Left lung (tissue), 10 donors: Measurements from ENCODE around the gene C6orf141. TPM values are rescaled to one million over a fixed set of nuclear protein-coding genes. Genes with fewer than 3 reads are reported as not detected.

ENCODE experiments used
- ATAC-seq: fragments of 200-7000 bp; cut with Tn5 transposase; one replicate; pipeline ENCODE4 v1.9.1; 2020; ENCODE audit warnings: moderate library complexity
- DNase-seq, 4 donors: peaks; one replicate each; pipeline ENCODE4 v3.0.0-alpha.2; 2013 to 2020
- H3K27ac ChIP-seq, 2 donors: fragments of 200-600 bp; sonication (generic) in 1 of 2; one replicate each; pipeline versions ENCODE4 v1.5.0 to v1.8.0; 2020 to 2021
- H3K27me3 ChIP-seq, 2 donors: fragments of 200-600 bp; sonication (generic) in 1 of 2; one replicate each; pipeline versions ENCODE4 v1.5.0 to v1.8.0; 2020 to 2021
- H3K36me3 ChIP-seq, 2 donors: fragments of 200-600 bp; sonication (generic) in 1 of 2; one replicate each; pipeline versions ENCODE4 v1.5.0 to v1.8.0; 2020 to 2021
- H3K4me1 ChIP-seq, 2 donors: fragments of 200-600 bp; one replicate each; pipeline ENCODE4 v1.8.0; 2021
- H3K4me3 ChIP-seq, 2 donors: fragments of 200-600 bp; sonication (generic) in 1 of 2; one replicate each; pipeline versions ENCODE4 v1.5.0 to v1.8.0; 2020 to 2021; ENCODE audit warnings: mild to moderate bottlenecking in 1 of 2
- H3K9me3 ChIP-seq, 2 donors: fragments of 200-600 bp; sonication (generic) in 1 of 2; one replicate each; pipeline versions ENCODE4 v1.5.0 to v1.8.0; 2020 to 2021
- CTCF ChIP-seq, 2 donors: fragments of 200-600 bp; sonication (generic) in 1 of 2; IDR thresholded peaks; one replicate each; pipeline versions ENCODE4 v1.5.0 to v1.8.0; 2021; ENCODE audit warnings: antibody characterized with exemption in 2 of 2
- intact Hi-C, 2 donors: fragments of 100-400 bp; cut with DNase I; formaldehyde crosslinking; loops; one replicate each; pipeline versions ENCODE4 v1.11.2 to v1.14.2; 2022
- polyA plus RNA-seq, 6 donors: library from polyadenylated mRNA; unstranded; fragments of 120-200 nt; gene quantifications; one replicate each; pipeline ENCODE4 v1.2.1, GENCODE V29; 2013; ENCODE audit not compliant: insufficient read length in 6 of 6
- total RNA-seq, 2 donors: library from RNA; stranded (reverse); fragmentation: NEBNext Ultra II Directional; extraction: Animal tissue kit (Norgen Biotek cat#: 25700); gene quantifications; one replicate each; pipeline ENCODE4 v1.2.1, GENCODE V29; 2021
- donor health status: DM: no; HTN: yes; CAD: no.
- donor health status: DM: no; HTN: no; CAD: no.

C6orf141 gene
- total and polyA plus RNA-seq, 8 donors, result 3.0 to 10.0 (median 5.0) TPM

DNA sequence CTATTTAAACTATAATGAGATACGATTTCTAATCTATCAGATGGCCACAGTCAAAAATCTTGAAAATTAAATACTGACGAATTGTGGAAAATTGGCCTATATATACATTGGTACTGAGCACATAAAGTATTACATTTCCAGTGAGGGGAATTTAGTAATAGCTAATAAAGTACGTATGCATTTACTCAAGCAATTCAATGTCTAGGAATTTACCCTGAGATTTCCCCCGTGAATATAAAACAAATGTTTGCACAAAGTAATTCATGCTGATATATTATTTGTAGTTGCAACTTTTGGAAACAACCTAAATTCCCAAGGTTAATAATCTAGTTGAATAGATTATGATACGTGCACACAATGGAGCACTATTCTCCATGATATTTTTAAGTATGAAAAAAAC lies 14.7 kb upstream of the C6orf141 start:
- no peak overlapping the region for H3K4me3 ChIP-seq
- H3K27ac ChIP-seq, result no peak overlapping the region
- H3K4me1 ChIP-seq, result no peaks in the 10 kb centered on the region
- H3K9me3 ChIP-seq, result no peaks in the 10 kb centered on the region
- DNase-seq (no peak), ATAC-seq (no peak)
- intact Hi-C loops, result loop anchor here in 1 of 2 donors (10.0 kb wide), 1 partner anchor 309 kb away; no protein-coding TSS in a partner anchor
- H3K36me3 ChIP-seq, result no peaks in the 10 kb centered on the region
- TF ChIP-seq CTCF (IDR thresholded peaks at IDR 0.05), result no peak
- H3K27me3 ChIP-seq, result no peaks in the 10 kb centered on the region

DNA sequence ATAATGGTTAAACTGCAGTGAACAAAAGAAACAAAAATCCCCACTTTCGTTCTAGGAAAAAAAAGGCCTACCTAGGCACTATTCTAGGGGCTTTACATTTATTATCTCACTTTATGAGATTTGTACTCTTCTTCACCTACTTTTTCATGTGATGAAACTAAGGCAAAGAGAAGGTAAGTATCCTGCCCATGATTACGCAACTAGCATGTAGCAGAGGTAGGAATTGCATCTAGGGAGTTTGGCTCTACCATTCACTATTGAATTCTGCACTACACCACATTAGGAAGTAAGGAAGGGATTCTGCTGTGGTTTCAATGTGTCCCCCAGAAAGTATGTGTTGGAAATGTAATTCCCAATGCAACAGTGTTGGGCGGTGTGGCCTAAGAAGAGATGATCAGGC lies 11.4 kb upstream of the C6orf141 start:
- DNase-seq, result no peak
- no peak overlapping the region for H3K27ac ChIP-seq
- ATAC-seq, result no peak
- H3K27me3 ChIP-seq, result no peaks in the 10 kb centered on the region
- no peaks in the 10 kb centered on the region for H3K4me1 ChIP-seq
- intact Hi-C loops, result loop anchor here in 1 of 2 donors (10.0 kb wide), 1 partner anchor 306 kb away; no protein-coding TSS in a partner anchor
- no peaks in the 10 kb centered on the region for H3K36me3 ChIP-seq
- no peak overlapping the region for H3K4me3 ChIP-seq
- TF ChIP-seq CTCF (IDR thresholded peaks at IDR 0.05), result no peak
- H3K9me3 ChIP-seq, result no peaks in the 10 kb centered on the region

DNA sequence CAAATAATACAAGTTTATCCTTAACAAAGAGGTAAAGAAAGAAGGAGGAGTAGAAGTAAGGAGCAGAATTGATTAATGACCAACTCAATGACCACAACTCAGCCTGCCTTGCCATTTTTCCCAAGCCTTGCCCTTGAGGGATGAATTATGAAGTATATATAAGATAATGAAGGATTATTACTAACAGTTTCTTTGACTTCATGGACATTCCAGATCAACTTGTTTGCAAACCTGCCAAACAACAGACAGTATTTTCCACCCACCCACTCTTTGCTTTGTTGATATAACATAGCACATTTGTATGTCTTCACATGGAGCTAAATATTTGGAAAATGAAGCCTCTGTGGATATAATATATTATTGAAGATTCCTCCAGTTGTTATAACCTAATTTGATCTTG lies 9.9 kb upstream of the C6orf141 start:
- Histone ChIP-seq H3K36me3 (no peaks in the 10 kb centered on the region), H3K4me3 (no peak overlapping the region), H3K9me3 (no peaks in the 10 kb centered on the region), H3K27ac (no peak overlapping the region), H3K4me1 (no peaks in the 10 kb centered on the region), H3K27me3 (no peaks in the 10 kb centered on the region)
- intact Hi-C loops, result no loop called here
- no peak for TF ChIP-seq CTCF (IDR thresholded peaks at IDR 0.05)
- DNase-seq (no peak), ATAC-seq (no peak)

DNA sequence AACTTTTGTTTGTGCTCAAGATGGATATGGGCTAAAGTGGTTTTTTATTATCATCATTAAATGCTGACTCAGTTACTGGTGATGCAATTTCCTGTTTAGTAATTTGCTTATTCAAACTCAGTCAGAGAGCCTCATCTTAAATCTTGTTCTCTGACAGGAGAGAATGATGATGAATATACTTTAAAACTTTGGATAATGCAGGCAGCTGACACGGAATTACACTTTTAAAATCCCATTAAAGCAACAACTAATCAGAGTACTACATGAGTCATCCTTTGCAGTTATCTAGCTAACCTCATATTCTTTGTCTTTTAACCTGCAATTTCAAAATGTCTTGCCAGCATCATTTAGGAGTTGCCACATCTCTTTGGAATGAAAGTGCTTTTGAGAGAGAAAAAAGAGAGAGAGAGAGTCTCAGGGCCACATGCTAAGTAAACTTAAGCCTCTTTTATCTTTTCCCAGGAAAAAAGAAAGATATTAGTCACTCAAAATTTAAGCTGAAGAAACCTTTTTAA lies 9.2 kb upstream of the C6orf141 start:
- intact Hi-C loops, result no loop called here
- peak; percentile 15 for ATAC-seq
- Histone ChIP-seq H3K4me3 (no peak overlapping the region), H3K27me3 (no peaks in the 10 kb centered on the region), H3K4me1 (no peaks in the 10 kb centered on the region), H3K27ac (no peak overlapping the region), H3K9me3 (no peaks in the 10 kb centered on the region), H3K36me3 (no peaks in the 10 kb centered on the region)
- no peak for TF ChIP-seq CTCF (IDR thresholded peaks at IDR 0.05)
- peak in 1 of 4 donors; percentile 7 for DNase-seq

DNA sequence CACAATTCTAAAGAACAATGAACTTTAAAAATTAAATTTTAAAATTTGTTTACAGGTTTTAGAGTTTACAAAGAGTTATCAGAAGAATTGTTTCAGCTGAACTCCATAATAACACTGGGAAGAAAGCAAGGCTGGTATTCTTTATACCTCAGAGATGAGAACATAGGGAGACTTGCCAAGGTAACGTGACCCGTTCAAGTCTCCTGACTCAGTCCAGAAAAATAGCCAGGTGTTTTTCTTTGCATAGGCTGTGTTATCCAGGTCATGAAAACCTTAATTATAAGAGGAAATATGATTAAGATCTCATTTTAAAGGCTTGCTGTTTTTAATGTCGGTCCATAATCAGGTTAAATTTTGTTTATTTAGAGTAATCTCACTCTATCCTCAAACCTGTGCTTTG lies 8.5 kb upstream of the C6orf141 start:
- H3K9me3 ChIP-seq, result no peaks in the 10 kb centered on the region
- H3K4me1 ChIP-seq, result no peaks in the 10 kb centered on the region
- ATAC-seq (no peak), DNase-seq (no peak)
- H3K27ac ChIP-seq, result no peak overlapping the region
- H3K36me3 ChIP-seq, result no peaks in the 10 kb centered on the region
- TF ChIP-seq CTCF (IDR thresholded peaks at IDR 0.05), result no peak
- H3K27me3 ChIP-seq, result no peaks in the 10 kb centered on the region
- no peak overlapping the region for H3K4me3 ChIP-seq
- intact Hi-C loops, result no loop called here
